K562 treated with DMSO at 1 percent for 48 hours (cell line): Measurements from ENCODE around the gene C2orf68. TPM values are rescaled to one million over a fixed set of nuclear protein-coding genes. Genes with fewer than 3 reads are reported as not detected.

Experiments
- total RNA-seq: library from RNA; unstranded; fragments of 300-600 nt; gene quantifications from 2 replicates; pipeline ENCODE4 v1.2.3, GENCODE V29; 2022; ENCODE audit warnings: low replicate concordance; ENCODE audit errors: extremely low read depth

C2orf68 gene
- total RNA-seq: not detected in 2 replicates

GRCh38 chr2:85611705-85612587 is at the start of gene C2orf68:
Gene C2orf68, minus strand, starts transcription at chr2:85612066. Its CDS starts 82 bp downstream, at chr2:85611984.

DNA sequence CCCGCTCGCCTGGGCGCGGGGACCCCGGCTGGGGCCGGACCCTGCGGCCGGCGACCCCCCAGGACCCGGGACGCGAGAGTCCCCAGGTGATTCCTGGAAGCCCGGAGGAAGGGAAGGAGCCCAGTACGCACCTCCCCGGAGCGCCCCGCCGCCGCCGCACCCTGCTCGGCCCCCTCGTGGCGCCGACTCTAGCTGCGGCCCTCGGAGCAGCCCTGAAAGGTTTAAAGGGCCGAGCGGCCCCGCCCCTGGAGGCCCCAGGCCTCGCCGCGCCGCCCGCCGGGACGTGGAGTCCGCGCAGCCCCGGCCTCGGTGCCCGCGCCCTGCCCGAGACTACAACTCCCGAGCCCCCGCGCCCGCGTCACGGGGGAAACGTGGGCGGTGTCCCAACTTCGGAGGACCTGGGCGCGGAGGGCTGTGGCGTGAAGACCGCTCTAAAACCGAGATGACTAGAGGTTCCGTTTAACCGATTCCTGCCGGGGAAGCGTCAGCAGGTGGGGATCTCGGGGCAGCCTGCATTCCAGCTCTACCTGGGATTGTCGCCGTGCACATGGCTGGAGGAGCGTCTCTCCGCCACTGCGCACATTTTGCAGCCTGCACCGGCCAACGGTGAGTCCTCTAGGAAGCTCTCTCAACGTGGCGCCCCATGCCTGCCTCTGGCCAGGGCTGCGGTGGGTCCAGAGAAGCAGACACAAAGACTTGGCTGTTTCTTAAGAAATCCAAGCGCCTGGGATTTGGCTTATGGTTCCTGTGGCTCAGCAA is 9.2 kb downstream of the C2orf68 start, which contains the start of gene TMEM150A:
TSS of gene TMEM150A (minus strand) at position 223 of the 759 bp plus-strand sequence. CDS start 750 bp downstream, outside the sequence.

DNA sequence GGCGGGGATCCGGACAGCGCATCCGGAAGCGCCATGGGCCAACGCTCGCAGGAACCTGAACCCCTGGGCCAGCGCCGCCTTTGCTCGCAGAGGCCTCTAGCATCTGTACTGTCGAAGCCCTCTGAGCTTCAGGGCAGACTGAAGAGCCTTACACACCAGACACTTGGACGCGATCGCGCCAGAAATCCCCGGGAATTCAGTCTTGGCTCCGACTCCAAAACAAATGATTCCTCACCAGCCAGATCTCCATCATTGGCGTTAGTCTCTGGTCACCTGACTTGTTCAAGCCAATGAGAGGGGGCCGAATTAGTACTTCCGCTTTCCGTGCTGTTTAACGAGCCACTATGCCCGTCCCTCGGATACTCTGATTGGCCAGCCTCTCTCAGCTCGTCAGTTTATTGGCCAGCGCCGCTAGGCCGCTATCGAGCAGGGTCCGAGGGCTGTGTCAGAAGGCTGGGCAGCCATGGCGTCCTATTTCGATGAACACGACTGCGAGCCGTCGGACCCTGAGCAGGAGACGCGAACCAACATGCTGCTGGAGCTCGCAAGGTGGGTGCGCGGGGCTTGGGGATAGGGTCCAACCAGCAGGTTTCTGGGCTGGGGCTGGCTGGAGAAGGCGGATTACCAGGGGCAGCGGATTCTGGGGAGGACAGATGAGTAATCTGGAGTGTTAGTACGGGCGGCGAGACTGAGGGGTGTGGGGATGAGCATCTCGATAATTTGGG is 16.4 kb downstream of the C2orf68 start, which contains the start of gene RNF181:
TSS of gene RNF181 (plus strand) at position 445 of the 725 bp plus-strand sequence. CDS start at position 464, 19 bp downstream.

GRCh38 chr2:85584354-85584856 is 27.5 kb downstream of the C2orf68 start, which contains the start of gene VAMP5:
Gene VAMP5, plus strand, starts transcription at chr2:85584431. Its CDS starts 60 bp downstream, at chr2:85584491.

DNA sequence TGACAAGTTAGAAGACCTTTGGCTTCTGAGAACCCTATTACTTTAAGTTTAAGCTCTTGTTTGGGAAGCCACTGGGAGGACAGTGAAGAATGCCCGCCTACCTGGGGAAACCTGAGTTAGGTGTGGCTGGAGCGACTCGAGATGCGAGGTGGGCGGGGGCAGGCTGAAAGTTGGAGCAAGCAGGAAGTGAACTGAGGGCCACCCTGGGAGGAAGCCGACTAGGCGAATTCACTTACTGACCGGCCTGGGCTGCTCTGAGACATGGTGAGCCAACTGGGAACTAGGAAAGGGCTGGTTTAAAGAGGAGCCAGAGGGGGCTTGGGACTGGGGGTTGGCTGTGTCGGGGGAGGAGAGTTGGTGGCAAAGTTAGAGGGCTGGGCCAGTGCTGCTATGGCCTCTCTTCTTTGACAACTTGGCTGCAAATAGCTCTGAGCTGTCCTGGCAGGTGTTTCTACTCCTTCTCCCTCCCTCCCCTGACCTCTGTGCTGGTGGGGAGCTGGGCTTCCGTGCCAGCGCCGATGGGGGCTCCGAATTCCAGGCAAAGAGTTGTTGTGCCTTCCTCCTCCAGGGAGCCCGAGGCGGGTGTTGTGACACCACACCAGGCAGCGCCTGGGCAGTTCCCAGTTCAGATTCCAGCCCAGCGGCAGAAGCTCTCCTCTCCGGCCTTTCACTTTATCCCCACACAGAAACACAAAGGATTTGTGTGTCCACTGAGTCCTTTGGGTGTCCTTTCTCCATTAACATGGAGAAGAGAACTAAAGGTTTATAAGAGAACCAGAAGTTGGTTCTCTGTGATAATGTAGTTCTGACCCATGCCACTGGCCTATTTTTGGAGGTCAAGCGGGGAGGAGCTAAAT is 34.3 kb downstream of the C2orf68 start, which contains the start of gene VAMP8:
TSS of gene VAMP8 (plus strand) at position 201 of the 857 bp plus-strand sequence. CDS start at position 262, 61 bp downstream.

DNA sequence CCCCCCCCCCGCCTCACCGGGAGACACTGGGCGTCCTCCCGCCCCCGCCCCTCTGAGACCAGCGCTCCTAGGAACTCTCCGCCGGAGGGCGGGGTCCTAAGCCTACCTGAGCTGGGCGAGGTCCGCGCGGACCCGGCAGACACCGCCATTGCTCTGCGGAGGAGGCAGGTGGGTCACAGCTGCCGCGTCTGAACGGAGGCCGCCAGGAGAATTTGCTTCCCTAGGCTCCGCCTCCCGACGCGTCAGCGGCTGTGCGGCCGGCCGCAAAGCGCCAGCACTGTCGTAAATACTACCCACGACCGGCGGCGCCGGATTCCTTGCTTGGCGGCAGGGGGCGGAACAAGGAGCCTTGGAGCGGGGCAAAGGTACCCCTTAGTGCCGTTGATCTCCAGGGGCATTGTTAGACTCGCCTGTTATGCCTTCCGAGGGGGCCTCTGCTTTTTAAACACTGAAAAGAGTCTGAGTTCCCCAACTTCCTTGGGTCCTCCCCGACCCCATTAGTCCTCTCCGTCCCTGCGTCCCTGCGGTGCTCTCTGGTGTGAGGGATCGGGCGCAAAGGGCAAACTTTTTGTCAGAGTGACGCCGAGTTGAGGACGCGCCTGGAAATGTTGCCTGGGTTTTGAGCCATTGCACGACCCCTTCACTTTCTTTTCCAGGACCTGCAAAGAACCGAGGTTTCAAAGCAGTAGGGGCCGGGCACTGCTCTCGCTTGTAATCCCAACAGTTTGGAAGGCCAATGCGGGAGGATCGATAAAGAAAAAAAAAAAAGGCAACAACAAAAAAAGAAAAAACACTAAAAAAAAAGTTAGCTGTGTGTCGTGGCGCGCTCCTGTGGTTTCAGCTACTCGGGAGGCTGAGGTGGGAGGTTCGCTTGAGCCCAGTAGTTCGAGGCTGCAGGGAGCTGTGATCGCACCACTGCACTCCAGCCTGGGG is 50.3 kb downstream of the C2orf68 start, which contains the start of gene GGCX:
TSS of gene GGCX (minus strand) at position 214 of the 933 bp plus-strand sequence. CDS start at position 149, 65 bp downstream.

Other genes with a start within 250 kb of the C2orf68 start
- gene CAPG, start 201.7 kb downstream of the C2orf68 start, total RNA-seq: not detected in 2 replicates
- gene SH2D6, start 193.4 kb downstream of the C2orf68 start, total RNA-seq: not detected in 2 replicates
- not detected in 2 replicates for gene MAT2A, start 72.9 kb downstream of the C2orf68 start, total RNA-seq
- gene GGCX, start 50.6 kb downstream of the C2orf68 start, total RNA-seq: not detected in 2 replicates
- not detected in 2 replicates for gene VAMP8, start 34.5 kb downstream of the C2orf68 start, total RNA-seq
- not detected in 2 replicates for gene VAMP5, start 27.6 kb downstream of the C2orf68 start, total RNA-seq
- gene RNF181, start 16.3 kb downstream of the C2orf68 start, total RNA-seq: not detected in 2 replicates
- gene TMEM150A, start 9.4 kb downstream of the C2orf68 start, total RNA-seq: not detected in 2 replicates
- gene USP39, start 4.1 kb upstream of the C2orf68 start, total RNA-seq: not detected in 2 replicates
- not detected in 2 replicates for gene SFTPB, start 56.1 kb upstream of the C2orf68 start, total RNA-seq
- gene GNLY, start 82.3 kb upstream of the C2orf68 start, total RNA-seq: not detected in 2 replicates
- not detected in 2 replicates for gene ATOH8, start 141.9 kb upstream of the C2orf68 start, total RNA-seq